ENCODE data around the gene USP54. TPM values are rescaled to one million over a fixed set of nuclear protein-coding genes. Genes with fewer than 3 reads are reported as not detected.

Gene USP54
- total and polyA plus RNA-seq, 12 donors: 7.3 to 26.8 (median 14.8) TPM

DNA sequence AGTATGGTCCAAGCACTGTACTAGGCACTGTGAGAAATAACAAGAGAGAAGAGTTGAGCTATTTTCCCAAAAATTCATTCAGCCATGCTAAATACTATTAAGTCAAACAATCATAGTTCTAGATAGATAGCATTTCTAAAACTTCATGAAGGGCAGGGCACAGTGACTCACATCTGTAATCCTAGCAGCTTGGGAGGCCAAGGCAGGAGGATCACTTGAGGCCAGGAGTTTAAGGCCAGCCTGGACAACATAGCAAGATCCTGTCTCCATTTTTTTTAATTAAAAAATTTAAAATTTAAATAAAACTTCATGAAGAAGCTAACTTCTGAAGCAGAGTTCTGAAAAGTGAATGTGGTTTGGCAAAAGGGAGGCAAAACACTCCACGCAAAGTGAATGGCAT lies 29.9 kb downstream of the USP54 start:
- TF ChIP-seq POLR2A (IDR thresholded peaks at IDR 0.05): no peak
- TF ChIP-seq, protein P1, sequence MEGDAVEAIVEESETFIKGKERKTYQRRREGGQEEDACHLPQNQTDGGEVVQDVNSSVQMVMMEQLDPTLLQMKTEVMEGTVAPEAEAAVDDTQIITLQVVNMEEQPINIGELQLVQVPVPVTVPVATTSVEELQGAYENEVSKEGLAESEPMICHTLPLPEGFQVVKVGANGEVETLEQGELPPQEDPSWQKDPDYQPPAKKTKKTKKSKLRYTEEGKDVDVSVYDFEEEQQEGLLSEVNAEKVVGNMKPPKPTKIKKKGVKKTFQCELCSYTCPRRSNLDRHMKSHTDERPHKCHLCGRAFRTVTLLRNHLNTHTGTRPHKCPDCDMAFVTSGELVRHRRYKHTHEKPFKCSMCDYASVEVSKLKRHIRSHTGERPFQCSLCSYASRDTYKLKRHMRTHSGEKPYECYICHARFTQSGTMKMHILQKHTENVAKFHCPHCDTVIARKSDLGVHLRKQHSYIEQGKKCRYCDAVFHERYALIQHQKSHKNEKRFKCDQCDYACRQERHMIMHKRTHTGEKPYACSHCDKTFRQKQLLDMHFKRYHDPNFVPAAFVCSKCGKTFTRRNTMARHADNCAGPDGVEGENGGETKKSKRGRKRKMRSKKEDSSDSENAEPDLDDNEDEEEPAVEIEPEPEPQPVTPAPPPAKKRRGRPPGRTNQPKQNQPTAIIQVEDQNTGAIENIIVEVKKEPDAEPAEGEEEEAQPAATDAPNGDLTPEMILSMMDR (IDR thresholded peaks at IDR 0.05): no peak
- Histone ChIP-seq H3K4me1 (replicated peaks in 1 of 2) (no peaks in the 10 kb centered on the region), H3K9me3 (replicated peaks in 1 of 3) (no peaks in the 10 kb centered on the region), H3K27me3 (no peaks in the 10 kb centered on the region), H3K4me3 (no peak overlapping the region), H3K36me3 (replicated peaks in 1 of 2) (no peaks in the 10 kb centered on the region), H3K27ac (no peak overlapping the region)
- no peak for DNase-seq
- intact Hi-C loops (cut with DNase I): no loop called here
- 90 to 100% (median 98%) methylated on average over 1 of the region's 1 CpG for WGBS, 4 donors

DNA sequence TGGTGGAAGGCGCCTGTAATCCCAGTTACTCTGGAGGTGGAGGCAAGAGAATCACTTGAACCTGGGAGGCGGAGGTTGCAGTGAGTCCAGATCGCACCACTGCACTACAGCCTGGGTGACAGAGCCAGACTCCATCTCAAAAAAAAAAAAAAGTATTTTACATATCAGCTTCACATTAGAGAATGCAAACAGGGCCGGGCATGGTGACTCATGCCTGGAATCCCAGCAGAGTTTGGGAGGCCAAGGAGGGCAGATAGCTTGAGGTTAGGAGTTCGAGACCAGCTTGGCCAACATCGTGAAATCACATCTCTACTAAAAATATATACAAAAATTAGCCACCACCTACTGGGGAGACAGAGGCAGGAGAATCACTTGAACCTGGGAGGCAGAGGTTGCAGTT lies 31.6 kb downstream of the USP54 start:
- TF ChIP-seq, protein P1 (IDR thresholded peaks at IDR 0.05): no peak
- TF ChIP-seq POLR2A (IDR thresholded peaks at IDR 0.05): no peak
- Histone ChIP-seq H3K36me3 (replicated peaks in 1 of 2) (no peaks in the 10 kb centered on the region), H3K27me3 (no peaks in the 10 kb centered on the region), H3K4me3 (no peak overlapping the region), H3K27ac (no peak overlapping the region), H3K9me3 (replicated peaks in 1 of 3) (no peaks in the 10 kb centered on the region), H3K4me1 (replicated peaks in 1 of 2) (no peaks in the 10 kb centered on the region)
- no peak for DNase-seq
- 90 to 96% (median 93%) methylated on average over 6 of the region's 6 CpGs for WGBS, 4 donors
- intact Hi-C loops (cut with DNase I): no loop called here

DNA sequence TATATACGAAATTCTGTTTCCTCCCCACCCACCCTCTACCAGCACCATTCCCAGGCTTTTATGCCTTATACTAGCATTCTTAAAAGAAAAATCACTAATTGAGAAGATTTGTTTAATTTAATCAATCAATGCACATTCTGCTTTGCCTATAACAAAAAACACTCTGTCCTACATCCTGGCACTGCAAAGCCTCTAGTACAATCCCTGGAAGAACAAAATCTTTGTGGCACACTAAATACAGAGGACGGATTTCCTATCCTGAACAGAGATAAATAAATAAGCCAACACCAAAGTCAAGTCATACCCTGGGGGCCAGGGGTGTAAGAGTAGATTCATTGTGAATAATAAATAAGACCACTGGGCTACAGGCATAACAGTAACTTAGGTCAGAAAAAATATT lies 34.3 kb downstream of the USP54 start:
- WGBS, 4 donors: 89 to 98% (median 95%) methylated on average over 2 of the region's 2 CpGs

DNA sequence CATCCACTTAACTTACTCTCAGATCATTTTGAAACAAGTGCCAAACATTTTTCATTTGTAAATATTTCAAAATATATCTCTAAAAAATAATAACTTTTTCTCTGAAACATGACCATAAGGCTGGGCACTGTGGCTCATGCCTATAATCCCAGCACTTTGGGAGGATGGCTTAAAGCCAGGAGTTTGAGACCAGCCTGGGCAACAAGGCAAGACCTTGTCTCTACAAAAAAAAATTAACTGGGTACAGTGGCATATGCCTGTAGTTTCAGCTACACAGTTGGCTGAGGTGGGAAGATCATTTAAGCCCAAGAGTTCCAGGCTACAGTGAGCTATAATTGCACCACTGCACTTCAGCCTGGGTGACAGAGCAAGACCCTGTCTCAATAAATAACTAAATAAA lies 36.4 kb downstream of the USP54 start:
- Histone ChIP-seq H3K9me3 (replicated peaks in 1 of 3) (no peaks in the 10 kb centered on the region), H3K36me3 (replicated peaks in 1 of 2) (no peaks in the 10 kb centered on the region), H3K4me3 (no peak overlapping the region), H3K27ac (no peak overlapping the region), H3K27me3 (no peaks in the 10 kb centered on the region), H3K4me1 (replicated peaks in 1 of 2) (no peaks in the 10 kb centered on the region)
- no peak for DNase-seq
- intact Hi-C loops (cut with DNase I): no loop called here
- TF ChIP-seq POLR2A (IDR thresholded peaks at IDR 0.05): no peak
- TF ChIP-seq, protein P1 (IDR thresholded peaks at IDR 0.05): no peak

More for the DNA sequence above, 34.3 kb downstream of the USP54 start:
- TF ChIP-seq, protein P1 (IDR thresholded peaks at IDR 0.05): no peak
- no peak for TF ChIP-seq POLR2A (IDR thresholded peaks at IDR 0.05)
- no peaks in the 10 kb centered on the region for H3K36me3 ChIP-seq (replicated peaks in 1 of 2)
- H3K4me3 ChIP-seq: no peak overlapping the region
- no peak overlapping the region for H3K27ac ChIP-seq
- H3K27me3 ChIP-seq: no peaks in the 10 kb centered on the region
- no peaks in the 10 kb centered on the region for H3K4me1 ChIP-seq (replicated peaks in 1 of 2)
- DNase-seq: no peak
- intact Hi-C loops (cut with DNase I): no loop called here
- H3K9me3 ChIP-seq (replicated peaks in 1 of 3): no peaks in the 10 kb centered on the region
